ENCODE measurements around the gene SMIM14.

GRCh38 chr4:39548425-39549067, 90.1 kb downstream of the SMIM14 start:
- no peak for TF ChIP-seq TAF1 (IDR thresholded peaks at IDR 0.05; ENCODE audit: borderline replicate concordance, low read depth, low read length)
- no peak for TF ChIP-seq POLR2AphosphoS5 (IDR thresholded peaks at IDR 0.05; ENCODE audit: low read depth, low read length)
- TF ChIP-seq POLR2A (IDR thresholded peaks at IDR 0.05; ENCODE audit: low read depth, low read length), result no peak

Measured in GM12892 (cell line).